ENCODE data around the gene TBC1D32.
"Not testable (repeated sequence)": the region's sequence is repeated elsewhere in the genome, so short reads cannot be mapped to it uniquely, and the experiment has no call there.

Gene TBC1D32

GRCh38 chr6:121223930-121224329 lies 110.3 kb downstream of the TBC1D32 start:
- DNase-seq (ENCODE audit: low read depth, low spot score) = no peak

GRCh38 chr6:121223212-121223611 lies 111.1 kb downstream of the TBC1D32 start:
- DNase-seq (ENCODE audit: low read depth, low spot score) = no peak

GRCh38 chr6:121222656-121223055 lies 111.6 kb downstream of the TBC1D32 start:
- DNase-seq (ENCODE audit: low read depth, low spot score) = no peak

- DNase-seq (ENCODE audit: low read depth, low spot score) = no peak
Measured at GRCh38 chr6:121216928-121217327, 117.4 kb downstream of the TBC1D32 start.

GRCh38 chr6:121213341-121213740 lies 120.9 kb downstream of the TBC1D32 start:
- not testable (repeated sequence) for DNase-seq (ENCODE audit: low read depth, low spot score)

GRCh38 chr6:121210943-121211342 lies 123.3 kb downstream of the TBC1D32 start:
- no peak for DNase-seq (ENCODE audit: low read depth, low spot score)

GRCh38 chr6:121205569-121205968 lies 128.7 kb downstream of the TBC1D32 start:
- no peak for DNase-seq (ENCODE audit: low read depth, low spot score)

- no peak for DNase-seq (ENCODE audit: low read depth, low spot score)
Measured at GRCh38 chr6:121201105-121201504, 133.2 kb downstream of the TBC1D32 start.

- DNase-seq (ENCODE audit: low read depth, low spot score) = not testable (repeated sequence)
Measured at GRCh38 chr6:121196042-121196441, 138.2 kb downstream of the TBC1D32 start.

GRCh38 chr6:121190122-121190521 lies 144.2 kb downstream of the TBC1D32 start:
- DNase-seq (ENCODE audit: low read depth, low spot score) = no peak

GRCh38 chr6:121188356-121188755 lies 145.9 kb downstream of the TBC1D32 start:
- no peak for DNase-seq (ENCODE audit: low read depth, low spot score)

- no peak for DNase-seq (ENCODE audit: low read depth, low spot score)
Measured at GRCh38 chr6:121187833-121188200, 146.5 kb downstream of the TBC1D32 start.

GRCh38 chr6:121187200-121187832 lies 147.0 kb downstream of the TBC1D32 start:
- DNase-seq (ENCODE audit: low read depth, low spot score) = no peak

- DNase-seq (ENCODE audit: low read depth, low spot score) = no peak
Measured at GRCh38 chr6:121183742-121184141, 150.5 kb downstream of the TBC1D32 start.

GRCh38 chr6:121175827-121176226 lies 158.5 kb downstream of the TBC1D32 start:
- DNase-seq (ENCODE audit: low read depth, low spot score) = no peak

- DNase-seq (ENCODE audit: low read depth, low spot score) = not testable (repeated sequence)
Measured at GRCh38 chr6:121172451-121172850, 161.8 kb downstream of the TBC1D32 start.

GRCh38 chr6:121171879-121172278 lies 162.4 kb downstream of the TBC1D32 start:
- no peak for DNase-seq (ENCODE audit: low read depth, low spot score)

GRCh38 chr6:121161886-121162285 lies 172.4 kb downstream of the TBC1D32 start:
- no peak for DNase-seq (ENCODE audit: low read depth, low spot score)

GRCh38 chr6:121160276-121160675 lies 174.0 kb downstream of the TBC1D32 start:
- no peak for DNase-seq (ENCODE audit: low read depth, low spot score)

- no peak for DNase-seq (ENCODE audit: low read depth, low spot score)
Measured at GRCh38 chr6:121158891-121159290, 175.4 kb downstream of the TBC1D32 start.

- no peak for DNase-seq (ENCODE audit: low read depth, low spot score)
Measured at GRCh38 chr6:121158438-121158837, 175.8 kb downstream of the TBC1D32 start.

GRCh38 chr6:121157906-121158305 lies 176.4 kb downstream of the TBC1D32 start:
- DNase-seq (ENCODE audit: low read depth, low spot score) = no peak

- no peak for DNase-seq (ENCODE audit: low read depth, low spot score)
Measured at GRCh38 chr6:121143476-121143875, 190.8 kb downstream of the TBC1D32 start.

GRCh38 chr6:121142093-121142492 lies 192.2 kb downstream of the TBC1D32 start:
- DNase-seq (ENCODE audit: low read depth, low spot score) = no peak
